ENCODE results near the gene RHOF. TPM values are rescaled to one million over a fixed set of nuclear protein-coding genes. Genes with fewer than 3 reads are reported as not detected.

RHOF gene
- 12.9 and 32.4 TPM in 2 replicates for total RNA-seq

GRCh38 chr12:121793440-121793837 is at the start of gene RHOF:
RHOF (minus strand) TSS chr12:121793688; CDS start chr12:121793633, 55 bp downstream.

GRCh38 chr12:121803861-121804416 is 10.5 kb upstream of the RHOF start, which contains the start of gene SETD1B:
SETD1B (plus strand) TSS chr12:121804009; CDS start chr12:121804738, 729 bp downstream.

Other genes with a start within 250 kb of the RHOF start
- 22.9 and 23.9 TPM in 2 replicates for gene KDM2B, start 212.7 kb downstream of the RHOF start, total RNA-seq
- gene ORAI1, start 167.2 kb downstream of the RHOF start, total RNA-seq, result 13.7 and 19.1 TPM in 2 replicates
- gene MORN3, start 124.0 kb downstream of the RHOF start, total RNA-seq, result 1.6 TPM in 1 of 2 replicates, not detected in the other
- gene TMEM120B, start 80.9 kb downstream of the RHOF start, total RNA-seq, result 6.6 and 8.8 TPM in 2 replicates
- gene SETD1B, start 10.3 kb upstream of the RHOF start, total RNA-seq, result 2.0 and 3.0 TPM in 2 replicates
- gene HPD, start 65.2 kb upstream of the RHOF start, total RNA-seq, result not detected in 2 replicates
- 61.9 and 144 TPM in 2 replicates for gene PSMD9, start 95.1 kb upstream of the RHOF start, total RNA-seq
- gene CFAP251, start 124.9 kb upstream of the RHOF start, total RNA-seq, result 62.5 and 81.1 TPM in 2 replicates
- gene BCL7A, start 228.2 kb upstream of the RHOF start, total RNA-seq, result 14.8 and 16.9 TPM in 2 replicates